ENCODE data around the gene MAD1L1.

DNA sequence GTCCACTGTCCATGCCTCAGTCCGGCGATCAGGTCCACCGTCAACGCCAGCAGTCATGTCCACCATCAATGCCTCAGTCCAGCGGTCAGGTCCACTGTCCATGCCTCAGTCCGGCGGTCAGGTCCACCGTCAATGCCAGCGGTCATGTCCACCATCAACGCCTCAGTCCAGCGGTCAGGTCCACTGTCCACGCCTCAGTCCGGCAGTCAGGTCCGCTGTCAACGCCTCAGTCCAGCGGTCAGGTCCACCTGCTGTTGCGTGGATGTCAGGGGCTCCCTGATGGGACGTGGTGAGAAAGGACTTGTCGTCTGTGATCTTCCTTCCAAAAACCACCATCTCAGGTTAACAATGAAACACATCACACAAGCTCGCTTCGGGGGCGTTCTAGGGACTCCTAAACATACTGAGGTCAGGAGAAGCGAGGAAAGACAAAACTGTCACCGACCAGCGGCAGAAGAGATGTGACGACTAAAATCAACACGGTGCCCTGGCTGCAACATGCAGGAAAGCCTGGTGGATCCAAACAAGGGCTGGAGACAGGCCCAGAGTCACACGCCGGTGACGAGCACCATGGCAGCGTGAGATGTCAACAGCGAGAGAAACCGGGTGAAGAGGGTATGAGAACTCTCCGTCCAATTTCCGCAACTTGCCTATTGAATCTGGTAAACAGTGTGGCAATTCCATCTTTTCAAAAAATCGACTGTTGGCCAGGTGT is 264.2 kb downstream of the MAD1L1 start:
- TF ChIP-seq EZH2 (IDR thresholded peaks at IDR 0.05; ENCODE audit: low read length, missing control alignments), result no peak
- TF ChIP-seq, protein P1, sequence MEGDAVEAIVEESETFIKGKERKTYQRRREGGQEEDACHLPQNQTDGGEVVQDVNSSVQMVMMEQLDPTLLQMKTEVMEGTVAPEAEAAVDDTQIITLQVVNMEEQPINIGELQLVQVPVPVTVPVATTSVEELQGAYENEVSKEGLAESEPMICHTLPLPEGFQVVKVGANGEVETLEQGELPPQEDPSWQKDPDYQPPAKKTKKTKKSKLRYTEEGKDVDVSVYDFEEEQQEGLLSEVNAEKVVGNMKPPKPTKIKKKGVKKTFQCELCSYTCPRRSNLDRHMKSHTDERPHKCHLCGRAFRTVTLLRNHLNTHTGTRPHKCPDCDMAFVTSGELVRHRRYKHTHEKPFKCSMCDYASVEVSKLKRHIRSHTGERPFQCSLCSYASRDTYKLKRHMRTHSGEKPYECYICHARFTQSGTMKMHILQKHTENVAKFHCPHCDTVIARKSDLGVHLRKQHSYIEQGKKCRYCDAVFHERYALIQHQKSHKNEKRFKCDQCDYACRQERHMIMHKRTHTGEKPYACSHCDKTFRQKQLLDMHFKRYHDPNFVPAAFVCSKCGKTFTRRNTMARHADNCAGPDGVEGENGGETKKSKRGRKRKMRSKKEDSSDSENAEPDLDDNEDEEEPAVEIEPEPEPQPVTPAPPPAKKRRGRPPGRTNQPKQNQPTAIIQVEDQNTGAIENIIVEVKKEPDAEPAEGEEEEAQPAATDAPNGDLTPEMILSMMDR (conservative IDR thresholded peaks at IDR 0.05 in 1 of 2, IDR thresholded peaks at IDR 0.05 in 1 of 2; ENCODE audit: low read depth in 1 of 2, low read length in 2 of 2), result no peak

All from fibroblast of lung (primary cell).